NCI-H1048 (cell line): ENCODE data around the gene FMO5.
"Not testable (repeated sequence)": the region's sequence is repeated elsewhere in the genome, so short reads cannot be mapped to it uniquely, and the experiment has no call there.

Experiments used
- DNase-seq: peaks from one replicate; lab custom pipeline; 2025; lab: John Stamatoyannopoulos, UW

Gene FMO5, protein sequence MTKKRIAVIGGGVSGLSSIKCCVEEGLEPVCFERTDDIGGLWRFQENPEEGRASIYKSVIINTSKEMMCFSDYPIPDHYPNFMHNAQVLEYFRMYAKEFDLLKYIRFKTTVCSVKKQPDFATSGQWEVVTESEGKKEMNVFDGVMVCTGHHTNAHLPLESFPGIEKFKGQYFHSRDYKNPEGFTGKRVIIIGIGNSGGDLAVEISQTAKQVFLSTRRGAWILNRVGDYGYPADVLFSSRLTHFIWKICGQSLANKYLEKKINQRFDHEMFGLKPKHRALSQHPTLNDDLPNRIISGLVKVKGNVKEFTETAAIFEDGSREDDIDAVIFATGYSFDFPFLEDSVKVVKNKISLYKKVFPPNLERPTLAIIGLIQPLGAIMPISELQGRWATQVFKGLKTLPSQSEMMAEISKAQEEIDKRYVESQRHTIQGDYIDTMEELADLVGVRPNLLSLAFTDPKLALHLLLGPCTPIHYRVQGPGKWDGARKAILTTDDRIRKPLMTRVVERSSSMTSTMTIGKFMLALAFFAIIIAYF

DNA sequence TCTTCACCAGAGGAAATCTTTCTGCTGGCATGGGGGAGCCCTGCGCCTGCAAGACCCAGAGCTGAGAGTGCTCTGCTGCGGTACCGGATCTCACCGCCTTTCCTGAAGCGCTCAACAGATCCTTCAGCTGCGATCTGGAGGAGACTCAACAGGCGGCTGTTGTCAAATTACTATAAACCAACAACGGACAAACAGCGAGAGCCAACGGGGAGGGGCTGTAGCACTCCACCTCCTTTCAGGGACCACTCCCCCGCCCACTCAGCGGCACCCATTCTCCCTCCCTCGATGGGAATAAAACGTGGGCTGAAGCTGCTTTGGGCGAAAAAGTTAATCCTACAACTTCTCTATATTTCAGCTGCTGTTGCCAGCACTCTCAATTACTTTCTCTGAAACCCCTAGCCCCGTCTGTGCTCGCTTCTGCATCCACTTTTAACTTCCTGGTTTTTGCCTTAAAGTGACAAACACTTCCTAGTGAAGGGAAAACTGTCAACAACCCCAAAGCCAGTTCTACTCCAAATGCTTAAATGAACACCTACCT lies at the start of gene FMO5:
FMO5 (minus strand) TSS at position 147 of the 538 bp plus-strand sequence. CDS start 310 bp downstream, outside the sequence.
- DNase-seq: no peak

DNA sequence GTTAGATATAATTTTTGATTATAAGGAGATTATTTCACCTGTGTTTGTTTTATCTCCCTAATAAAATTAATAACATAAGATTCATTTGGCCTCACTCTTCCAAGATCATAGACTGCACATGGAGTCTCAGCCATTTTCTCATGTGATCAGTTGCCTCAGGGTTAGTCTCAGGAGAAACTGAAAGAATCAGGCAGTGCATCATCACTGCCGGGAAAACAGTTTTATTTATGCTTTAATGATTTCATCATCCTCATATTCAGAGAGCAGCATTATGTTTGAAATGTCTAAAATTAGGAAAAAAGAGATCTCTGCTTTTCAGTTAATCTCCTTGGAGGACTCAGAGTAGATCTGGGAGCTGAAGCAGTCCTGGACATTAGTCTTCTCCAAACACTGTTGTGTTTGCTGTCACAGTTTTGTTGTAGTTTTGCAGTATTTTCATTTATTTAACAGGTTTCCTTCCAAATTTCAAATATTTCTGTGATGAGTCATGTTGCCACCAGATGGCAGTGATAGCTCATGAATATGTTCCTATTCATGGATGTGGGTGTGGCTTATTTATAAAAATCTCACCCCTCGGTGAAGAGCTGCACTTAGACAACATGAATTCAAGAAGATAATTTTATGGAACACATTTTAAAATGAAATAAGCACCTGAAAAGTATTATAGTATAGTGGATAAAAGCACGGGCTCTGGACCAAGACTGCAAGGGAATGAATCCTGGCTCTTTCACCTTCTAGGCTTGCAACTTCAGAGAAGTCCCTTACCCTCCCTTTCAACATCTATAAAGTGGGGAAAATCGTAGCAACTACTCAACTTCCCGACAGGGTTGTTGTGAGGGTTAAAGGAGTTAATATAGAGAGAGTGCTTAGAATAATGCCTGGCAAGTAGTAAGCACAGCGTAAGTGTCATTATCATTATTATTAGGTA lies 48.5 kb upstream of the FMO5 start:
- DNase-seq: no peak

GRCh38 chr1:147272042-147272441 lies 46.9 kb upstream of the FMO5 start:
- no peak for DNase-seq

GRCh38 chr1:147270721-147271120 lies 45.6 kb upstream of the FMO5 start:
- DNase-seq: no peak

GRCh38 chr1:147267711-147268110 lies 42.6 kb upstream of the FMO5 start:
- DNase-seq: no peak

DNA sequence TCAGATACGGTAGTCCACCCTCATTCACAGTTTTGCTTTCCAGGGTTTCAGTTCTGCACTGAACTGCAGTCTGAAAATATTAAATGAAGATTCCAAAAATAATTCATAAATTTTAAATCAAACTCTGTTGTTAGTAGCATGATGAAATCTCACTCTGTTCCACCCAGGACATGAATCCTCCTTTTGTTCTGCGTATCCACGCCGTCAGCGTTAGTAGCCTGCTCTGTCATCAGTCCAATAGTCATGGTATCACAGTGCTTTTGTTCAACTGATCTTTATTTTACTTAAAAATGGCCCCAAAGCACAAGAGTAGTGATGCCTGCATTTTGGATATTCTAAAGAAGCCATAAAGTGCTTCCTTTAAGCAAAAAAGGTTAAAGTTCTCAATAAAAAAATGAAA lies 41.2 kb upstream of the FMO5 start:
- DNase-seq: no peak

GRCh38 chr1:147264158-147264768 lies 39.1 kb upstream of the FMO5 start:
- no peak for DNase-seq

GRCh38 chr1:147260956-147261355 lies 35.8 kb upstream of the FMO5 start:
- no peak for DNase-seq

DNA sequence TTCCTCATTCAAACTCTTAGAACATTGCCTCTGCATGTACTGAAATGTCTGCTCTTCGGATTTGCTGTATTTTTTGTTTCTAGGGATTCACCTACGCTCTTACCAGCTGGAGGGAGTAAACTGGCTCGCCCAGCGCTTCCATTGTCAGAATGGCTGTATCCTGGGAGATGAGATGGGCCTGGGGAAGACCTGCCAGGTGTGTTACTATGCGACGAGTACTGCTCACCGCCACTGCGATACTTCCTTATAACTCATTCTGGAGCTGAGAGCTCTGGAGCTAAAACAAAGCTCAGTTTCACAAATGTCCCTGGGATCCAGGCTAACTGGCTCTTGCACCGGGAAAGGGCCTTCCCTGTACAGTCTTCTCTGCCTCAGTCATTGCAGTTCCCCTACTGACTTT lies 27.4 kb upstream of the FMO5 start:
- no peak for DNase-seq

DNA sequence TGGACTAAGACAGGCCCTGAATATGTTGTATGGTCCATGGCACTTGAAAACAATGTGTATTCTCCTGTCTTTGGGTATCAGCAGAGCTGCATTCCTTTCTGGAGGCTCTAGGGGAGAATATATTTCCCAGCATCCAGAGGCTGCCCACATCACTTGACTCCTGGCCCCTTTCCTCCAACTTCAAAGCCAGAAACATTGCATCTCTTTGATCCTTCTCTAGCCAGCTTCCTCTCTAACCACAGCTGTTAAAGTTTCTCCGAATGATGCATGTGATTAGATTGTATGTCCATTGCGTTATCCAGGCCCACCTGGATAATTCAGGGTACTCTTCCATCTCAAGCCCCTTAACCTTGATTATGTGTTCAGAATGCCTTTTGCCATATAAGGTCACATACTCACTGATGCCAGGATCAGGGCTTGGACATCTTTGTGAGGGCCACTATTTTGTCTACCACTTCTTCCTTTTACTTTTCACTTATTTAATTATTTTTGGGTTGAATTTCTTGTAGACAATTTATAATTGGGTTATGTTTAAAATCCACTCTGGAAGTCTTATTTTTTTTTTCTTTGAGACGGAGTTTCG lies 22.6 kb upstream of the FMO5 start:
- no peak for DNase-seq

DNA sequence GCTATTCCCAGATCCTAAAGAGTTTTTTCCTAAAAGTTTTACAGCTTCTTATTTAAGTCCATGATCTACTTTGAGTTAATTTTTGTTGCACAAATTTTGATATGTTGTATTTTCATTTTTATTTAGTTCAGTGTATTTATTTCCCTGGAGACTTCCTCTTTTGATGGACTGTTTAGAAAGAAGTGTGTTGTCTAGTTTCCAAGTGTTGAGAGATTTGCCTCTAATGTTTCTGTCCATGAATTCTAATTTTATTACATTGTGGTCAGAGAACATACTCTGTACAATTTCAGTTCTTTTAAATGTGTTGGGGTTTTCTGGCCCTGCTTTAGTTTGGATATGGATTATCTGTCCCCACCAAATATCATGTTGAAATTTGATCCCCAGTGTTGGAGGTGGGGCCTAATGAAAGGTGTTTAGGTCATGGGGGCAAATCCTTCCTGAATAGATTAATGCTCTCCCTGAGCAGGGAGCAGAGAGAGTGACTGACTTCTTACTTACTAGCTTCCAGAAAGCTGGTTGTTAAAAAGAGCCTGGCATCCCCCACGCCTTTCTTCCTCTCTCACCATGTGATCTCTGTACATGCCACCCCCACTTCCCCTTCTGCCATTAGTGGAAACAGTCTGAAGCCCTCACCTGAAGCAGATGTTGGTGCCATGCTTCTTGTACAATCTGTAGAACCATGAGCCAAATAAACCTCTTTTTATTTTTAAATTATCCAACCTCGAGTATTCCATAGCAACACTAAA lies 21.9 kb upstream of the FMO5 start:
- no peak for DNase-seq

DNA sequence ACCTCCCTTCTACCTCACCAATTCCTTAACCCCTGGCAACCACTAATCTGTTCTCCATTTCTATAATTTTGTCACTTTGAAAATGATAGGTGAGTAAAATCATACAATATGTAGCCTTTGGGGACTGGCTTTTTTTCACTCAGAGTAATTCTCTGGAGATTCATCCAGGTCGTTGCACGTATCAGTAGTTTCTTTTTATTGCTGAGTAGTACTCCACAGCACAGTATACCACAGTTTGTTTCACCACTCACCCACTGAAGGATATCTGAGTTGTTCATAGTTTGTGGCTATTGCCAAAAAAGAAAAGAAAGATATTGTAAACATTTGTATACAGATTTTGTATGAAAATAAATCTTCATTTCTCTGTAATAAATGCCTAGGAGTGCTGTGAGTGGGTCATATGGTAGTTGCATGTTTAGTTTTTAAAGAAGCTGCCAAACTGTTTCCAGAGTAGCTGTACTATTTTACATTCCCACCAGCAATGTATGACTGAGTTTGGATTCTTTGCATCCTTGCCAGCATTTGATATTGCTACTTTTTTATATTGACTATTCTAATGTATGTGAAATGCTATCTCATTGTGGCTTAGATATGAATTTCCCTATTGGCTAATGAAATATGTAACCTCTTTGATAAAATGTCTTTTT lies 21.0 kb upstream of the FMO5 start:
- no peak for DNase-seq

GRCh38 chr1:147245586-147246021 lies 20.5 kb upstream of the FMO5 start:
- no peak for DNase-seq

DNA sequence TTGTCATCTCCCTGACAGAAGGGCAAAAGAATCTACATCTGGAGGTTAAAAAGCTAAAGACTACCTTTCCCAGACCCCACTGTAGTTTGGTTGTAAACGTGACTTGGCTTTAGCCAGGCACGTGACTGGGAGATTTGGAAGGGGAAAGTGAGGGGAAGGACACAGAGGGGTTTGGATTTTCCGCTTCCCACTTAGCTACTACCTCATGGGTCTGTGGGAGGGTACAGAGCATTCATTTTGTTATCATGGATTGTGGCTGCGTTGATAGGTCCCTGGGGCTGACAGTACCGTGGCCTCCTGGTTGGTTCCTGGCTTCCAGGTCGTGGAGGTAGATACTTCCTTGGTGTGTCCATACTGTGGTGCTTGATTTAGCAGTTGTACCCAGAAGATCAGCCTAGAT lies 20.0 kb upstream of the FMO5 start:
- no peak for DNase-seq

DNA sequence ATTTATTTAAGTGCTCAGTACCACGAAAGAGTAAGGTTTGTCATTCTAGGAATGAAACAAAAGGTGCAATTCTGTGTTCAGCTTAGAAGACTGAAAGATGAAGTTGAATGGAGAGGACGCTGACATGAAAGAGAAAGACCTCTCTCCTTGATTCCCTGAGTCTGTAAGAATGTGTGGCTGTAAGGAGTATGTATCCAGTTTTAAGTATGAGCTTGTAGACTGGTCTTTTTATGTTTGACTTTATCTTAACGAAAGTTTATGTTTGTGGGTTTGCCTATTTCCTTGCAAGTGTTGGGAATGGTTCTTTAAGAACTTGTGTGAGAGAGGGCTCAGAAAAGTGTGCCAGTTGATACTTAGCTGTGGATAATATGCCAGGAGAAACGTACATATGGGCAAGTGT lies 18.7 kb upstream of the FMO5 start:
- DNase-seq: no peak

GRCh38 chr1:147243228-147243685 lies 18.1 kb upstream of the FMO5 start:
- no peak for DNase-seq

DNA sequence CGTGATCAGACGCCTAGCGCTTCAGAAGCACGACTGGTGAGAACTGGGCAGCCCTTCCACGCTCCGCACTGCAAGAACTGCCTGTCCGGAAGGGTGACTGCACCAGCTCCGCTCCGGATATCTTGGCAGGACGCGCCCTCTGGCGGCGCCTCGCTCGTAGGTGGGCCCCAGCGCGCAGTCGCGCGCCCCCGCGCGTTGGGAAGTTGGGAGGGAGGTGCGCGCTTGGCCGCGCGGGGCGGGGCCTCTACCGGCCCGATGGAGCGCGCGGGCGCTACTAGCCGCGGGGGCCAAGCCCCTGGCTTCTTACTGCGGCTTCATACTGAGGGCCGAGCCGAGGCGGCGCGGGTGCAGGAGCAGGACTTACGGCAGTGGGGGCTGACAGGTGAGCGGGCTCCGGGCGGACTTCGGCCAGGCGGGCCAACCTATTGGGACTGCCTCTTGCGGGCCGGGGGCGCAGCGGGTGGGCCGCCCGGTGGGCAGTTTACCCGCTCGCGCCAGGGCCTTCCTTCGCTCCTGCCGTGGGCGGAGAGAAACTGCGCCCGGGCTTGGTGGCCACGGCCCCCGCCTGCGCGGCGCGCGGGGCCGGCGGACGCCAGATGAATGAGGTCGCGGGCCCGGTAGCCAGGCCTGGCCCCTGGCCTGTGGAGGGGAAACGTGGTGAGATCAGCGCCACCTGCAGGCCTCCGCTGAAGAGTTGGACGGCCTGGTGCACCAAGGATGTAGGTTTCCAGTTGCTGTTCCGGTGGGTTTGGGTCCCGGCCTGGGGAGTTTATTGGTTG lies 17.5 kb upstream of the FMO5 start, which contains the start of gene CHD1L:
CHD1L (plus strand) TSS at position 236 of the 779 bp plus-strand sequence; CDS start at position 256, 20 bp downstream.
- DNase-seq: peak; percentile 94

GRCh38 chr1:147241934-147242448 lies 16.9 kb upstream of the FMO5 start:
- no peak for DNase-seq

DNA sequence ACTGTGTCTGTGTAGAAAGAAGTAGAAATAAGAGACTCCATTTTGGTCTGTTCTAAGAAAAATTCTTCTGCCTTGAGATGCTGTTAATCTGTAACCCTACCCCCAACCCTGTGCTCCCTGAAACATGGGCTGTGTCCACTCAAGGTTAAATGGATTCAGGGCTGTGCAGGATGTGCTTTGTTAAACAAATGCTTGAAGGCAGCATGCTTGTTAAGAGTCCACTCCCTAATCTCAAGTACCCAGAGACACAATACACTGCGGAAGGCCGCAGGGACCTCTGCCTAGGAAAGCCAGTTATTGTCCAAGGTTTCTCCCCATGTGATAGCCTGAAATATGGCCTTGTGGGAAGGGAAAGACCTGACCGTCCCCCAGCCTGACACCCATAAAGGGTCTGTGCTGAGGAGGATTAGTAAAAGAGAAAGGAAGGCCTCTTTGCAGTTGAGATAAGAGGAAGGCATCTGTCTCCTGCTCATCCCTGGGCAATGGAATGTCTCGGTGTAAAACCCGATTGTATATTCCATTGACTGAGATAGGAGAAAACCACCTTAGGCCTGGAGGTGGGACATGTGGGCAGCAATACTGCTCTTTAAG lies 15.1 kb upstream of the FMO5 start:
- DNase-seq: not testable (repeated sequence)
